SK-N-SH (cell line): ENCODE results near the gene FASTKD2. TPM values are rescaled to one million over a fixed set of nuclear protein-coding genes. Genes with fewer than 3 reads are reported as not detected.

Source experiments
- CTCF ChIA-PET: fragments of 300-600, 350-600 bp; formaldehyde crosslinking; extraction: SDS; loops from one replicate; lab custom pipeline; 2021; lab: Yijun Ruan, JAX
- POLR2A ChIA-PET: fragments of 350-600 bp; sonication (Branson Sonifier 250); formaldehyde crosslinking; extraction: SDS; loops from one replicate; lab custom pipeline; 2020; ENCODE audit warnings: antibody characterized with exemption, inconsistent platforms; lab: Yijun Ruan, JAX
- DNase-seq: peaks from one replicate; pipeline ENCODE4 v3.0.0; 2012
- H2AFZ ChIP-seq: fragments of 200-600 bp; sonication (generic); 2 replicates; pipeline ENCODE4 v1.8.1; 2016; ENCODE audit warnings: antibody characterized with exemption, mild to moderate bottlenecking, low read depth
- H3F3A ChIP-seq: fragments of 200-600 bp; sonication (generic); replicated peaks from 2 replicates; pipeline ENCODE3; 2016; ENCODE audit warnings: antibody characterized with exemption, mild to moderate bottlenecking; ENCODE audit not compliant: insufficient read depth
- H3K27ac ChIP-seq, 2 experiments: fragments of 200-500 bp in 1 of 2; fragments of 200-600 bp in 1 of 2; sonication (Bioruptor generic) in 1 of 2; sonication (generic), shearing (Covaris generic) in 1 of 2; 2 replicates each; pipeline versions ENCODE4 v1.5.1 to v1.6.1; 2014 to 2016; ENCODE audit warnings: low read depth in 2 of 2, inconsistent platforms in 1 of 2, low read length in 1 of 2, mild to moderate bottlenecking in 1 of 2, mixed read lengths in 1 of 2
- H3K27me3 ChIP-seq: fragments of 200-600 bp; sonication (generic), shearing (Covaris generic); 2 replicates; pipeline ENCODE4 v1.6.1; 2016; ENCODE audit warnings: mixed run types; ENCODE audit not compliant: insufficient read depth
- H3K36me3 ChIP-seq, 2 experiments: fragments of 200-500 bp in 1 of 2; fragments of 200-600 bp in 1 of 2; sonication (Bioruptor generic) in 1 of 2; sonication (generic) in 1 of 2; replicated peaks in 1 of 2; 2 replicates each; pipeline versions ENCODE3 to v1.5.1; 2014 to 2016; ENCODE audit warnings: low read length in 1 of 2, mild to moderate bottlenecking in 1 of 2; ENCODE audit not compliant: insufficient read depth in 2 of 2, control insufficient read depth in 1 of 2
- H3K4me1 ChIP-seq, 2 experiments: fragments of 200-500 bp in 1 of 2; fragments of 200-600 bp in 1 of 2; sonication (Bioruptor generic) in 1 of 2; sonication (generic), shearing (Covaris generic) in 1 of 2; 2 replicates each; pipeline versions ENCODE4 v1.5.1 to v1.6.1; 2014 to 2016; ENCODE audit warnings: low read depth in 1 of 2, low read length in 1 of 2, mixed run types in 1 of 2; ENCODE audit not compliant: insufficient read depth in 2 of 2, control insufficient read depth in 1 of 2
- H3K4me2 ChIP-seq: fragments of 200-600 bp; sonication (generic), shearing (Covaris generic); 2 replicates; pipeline ENCODE4 v1.6.1; 2017; ENCODE audit warnings: mixed run types
- H3K4me3 ChIP-seq, 2 experiments: fragments of 200-500 bp in 1 of 2; fragments of 200-600 bp in 1 of 2; sonication (Bioruptor generic) in 1 of 2; sonication (generic), shearing (Covaris generic) in 1 of 2; 2 replicates each; pipeline versions ENCODE4 v1.5.1 to v1.8.1; 2014 to 2016; ENCODE audit warnings: low read depth in 2 of 2, inconsistent platforms in 1 of 2, low read length in 1 of 2, mild to moderate bottlenecking in 1 of 2, mixed read lengths in 1 of 2, moderate library complexity in 1 of 2
- H3K79me2 ChIP-seq: fragments of 200-600 bp; sonication (generic); 2 replicates; pipeline ENCODE4 v1.8.1; 2017; ENCODE audit warnings: mild to moderate bottlenecking; ENCODE audit not compliant: insufficient read depth
- H3K9ac ChIP-seq: fragments of 200-600 bp; sonication (generic); 2 replicates; pipeline ENCODE4 v1.6.1; 2017; ENCODE audit warnings: mixed run types
- H3K9me2 ChIP-seq: fragments of 200-600 bp; sonication (generic); 2 replicates; pipeline ENCODE4 v1.6.1; 2017; ENCODE audit warnings: mixed run types
- H3K9me3 ChIP-seq: fragments of 200-600 bp; sonication (generic); 2 replicates; pipeline ENCODE4 v1.6.1; 2017; ENCODE audit warnings: mixed run types, mild to moderate bottlenecking, moderate library complexity
- H4K20me1 ChIP-seq: fragments of 200-600 bp; sonication (generic); 2 replicates; pipeline ENCODE4 v1.6.1; 2017; ENCODE audit warnings: mild to moderate bottlenecking, mixed run types; ENCODE audit not compliant: insufficient read depth
- CHD2 ChIP-seq: fragments of 150-350 bp; IDR thresholded peaks from 2 replicates; pipeline ENCODE4 v1.6.1; 2018; ENCODE audit warnings: low read length; ENCODE audit not compliant: partially characterized antibody
- EP300 ChIP-seq, 2 experiments: IDR thresholded peaks; 2 replicates each; pipeline versions ENCODE4 v1.4.0 to v1.6.1; 2012; ENCODE audit warnings: borderline replicate concordance in 1 of 2, low read depth in 1 of 2, low read length in 1 of 2
- FOXJ3 ChIP-seq: sonication (generic); formaldehyde crosslinking; IDR thresholded peaks from 2 replicates; pipeline ENCODE4 v1.5.1; 2020; ENCODE audit warnings: mild to moderate bottlenecking, missing genetic modification reagents
- POLR2AphosphoS5 ChIP-seq: IDR thresholded peaks from 2 replicates; pipeline ENCODE4 v1.6.1; 2012; ENCODE audit warnings: low read depth, low read length
- RAD21 ChIP-seq: IDR thresholded peaks from 2 replicates; pipeline ENCODE4 v1.6.1; 2012; ENCODE audit warnings: mild to moderate bottlenecking, low read length
- RCOR1 ChIP-seq: fragments of 150-350 bp; IDR thresholded peaks from 2 replicates; pipeline ENCODE4 v1.6.1; 2017; ENCODE audit warnings: antibody characterized with exemption, low read length
- RFX5 ChIP-seq: IDR thresholded peaks from 2 replicates; pipeline ENCODE4 v1.6.1; 2012; ENCODE audit warnings: mild to moderate bottlenecking, improper control_type of control experiment, low read length
- TAF1 ChIP-seq: IDR thresholded peaks from 2 replicates; pipeline ENCODE4 v1.6.1; 2012; ENCODE audit warnings: low read depth, mild to moderate bottlenecking, low read length, moderate library complexity, borderline replicate concordance
- TCF12 ChIP-seq: IDR thresholded peaks from 2 replicates; pipeline ENCODE4 v1.4.0; 2012
- WGBS: methylation state at CpG from one replicate; pipeline ENCODE4 v1.1.6; 2017; ENCODE audit warnings: low lambda C conversion rate; 5-methylcytosine and 5-hydroxymethylcytosine counted together
- polyA plus RNA-seq, 3 experiments: library from polyadenylated mRNA; depleted of rRNA; stranded (reverse); fragments of >200 nt; gene quantifications; 2 replicates each; pipeline ENCODE4 v1.2.3, GENCODE V29; 2012
- TF ChIP-seq, protein P1 (sequence below): IDR thresholded peaks from 2 replicates; pipeline ENCODE4 v1.6.1; 2012; ENCODE audit warnings: mild to moderate bottlenecking, low read depth, low read length, moderate library complexity
- TF ChIP-seq, protein P2 (sequence below): IDR thresholded peaks from 2 replicates; pipeline ENCODE4 v1.4.0; 2012; ENCODE audit warnings: low read depth, borderline replicate concordance

The FASTKD2 gene
- polyA plus RNA-seq, 1 of the 3 experiments (the other 2 are of a cell fraction) = 15.1 TPM

DNA sequence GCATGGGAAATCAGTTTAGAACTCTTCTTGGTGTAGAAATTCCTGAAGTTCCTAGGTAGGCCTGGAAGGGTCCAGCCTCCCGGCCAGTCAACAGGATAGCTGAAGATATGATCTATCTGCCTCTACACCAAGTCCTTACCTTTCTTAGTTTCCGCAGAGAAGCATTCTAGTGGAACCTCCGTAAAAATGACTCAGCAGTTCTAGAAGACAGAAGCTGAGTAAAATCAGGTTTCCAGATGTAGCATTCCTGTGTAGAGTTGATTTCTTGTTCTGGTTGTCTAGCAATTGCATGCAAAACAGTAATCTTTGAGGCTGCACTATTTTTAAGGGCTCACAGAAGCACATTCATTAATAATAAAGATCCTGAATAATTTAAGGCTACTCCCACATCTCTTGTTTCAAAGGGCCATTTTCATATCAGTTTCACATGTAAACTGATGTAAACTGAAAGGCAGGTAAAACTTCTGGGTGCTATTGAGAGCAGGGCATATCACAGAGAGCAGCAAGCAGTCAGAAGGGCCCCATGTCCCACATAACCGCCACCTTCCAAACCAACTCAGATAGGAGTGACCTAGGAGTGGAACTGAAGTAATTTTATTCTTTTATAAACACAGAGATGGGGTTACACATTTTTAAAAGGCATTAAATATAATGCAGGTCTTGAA lies 44.0 kb upstream of the FASTKD2 start:
- H4K20me1 ChIP-seq = no peaks in the 10 kb centered on the region
- H3K9ac ChIP-seq = no peak overlapping the region
- 69% methylated on average over 4 of the region's 4 CpGs for WGBS
- POLR2A ChIA-PET = no interaction called here
- peaks cover 0 to 7% of the 10 kb centered on the region in 2 experiments; a peak in 1 of 4 replicates for H3K4me1 ChIP-seq
- no peak overlapping the region for H3K4me2 ChIP-seq
- H3K27me3 ChIP-seq = no peaks in the 10 kb centered on the region
- H3K9me3 ChIP-seq = no peaks in the 10 kb centered on the region
- DNase-seq = no peak
- H3K4me3 ChIP-seq = no peak overlapping the region
- H2AFZ ChIP-seq = no peak overlapping the region
- no peaks in the 10 kb centered on the region for H3K36me3 ChIP-seq
- no peaks in the 10 kb centered on the region for H3K79me2 ChIP-seq
- no peaks in the 10 kb centered on the region for H3K9me2 ChIP-seq
- CTCF ChIA-PET = no interaction called here
- H3K27ac ChIP-seq = no peak overlapping the region
- TF ChIP-seq TCF12 = no peak
- no peak for TF ChIP-seq RCOR1
- TF ChIP-seq TAF1 = no peak
- TF ChIP-seq, protein P1, sequence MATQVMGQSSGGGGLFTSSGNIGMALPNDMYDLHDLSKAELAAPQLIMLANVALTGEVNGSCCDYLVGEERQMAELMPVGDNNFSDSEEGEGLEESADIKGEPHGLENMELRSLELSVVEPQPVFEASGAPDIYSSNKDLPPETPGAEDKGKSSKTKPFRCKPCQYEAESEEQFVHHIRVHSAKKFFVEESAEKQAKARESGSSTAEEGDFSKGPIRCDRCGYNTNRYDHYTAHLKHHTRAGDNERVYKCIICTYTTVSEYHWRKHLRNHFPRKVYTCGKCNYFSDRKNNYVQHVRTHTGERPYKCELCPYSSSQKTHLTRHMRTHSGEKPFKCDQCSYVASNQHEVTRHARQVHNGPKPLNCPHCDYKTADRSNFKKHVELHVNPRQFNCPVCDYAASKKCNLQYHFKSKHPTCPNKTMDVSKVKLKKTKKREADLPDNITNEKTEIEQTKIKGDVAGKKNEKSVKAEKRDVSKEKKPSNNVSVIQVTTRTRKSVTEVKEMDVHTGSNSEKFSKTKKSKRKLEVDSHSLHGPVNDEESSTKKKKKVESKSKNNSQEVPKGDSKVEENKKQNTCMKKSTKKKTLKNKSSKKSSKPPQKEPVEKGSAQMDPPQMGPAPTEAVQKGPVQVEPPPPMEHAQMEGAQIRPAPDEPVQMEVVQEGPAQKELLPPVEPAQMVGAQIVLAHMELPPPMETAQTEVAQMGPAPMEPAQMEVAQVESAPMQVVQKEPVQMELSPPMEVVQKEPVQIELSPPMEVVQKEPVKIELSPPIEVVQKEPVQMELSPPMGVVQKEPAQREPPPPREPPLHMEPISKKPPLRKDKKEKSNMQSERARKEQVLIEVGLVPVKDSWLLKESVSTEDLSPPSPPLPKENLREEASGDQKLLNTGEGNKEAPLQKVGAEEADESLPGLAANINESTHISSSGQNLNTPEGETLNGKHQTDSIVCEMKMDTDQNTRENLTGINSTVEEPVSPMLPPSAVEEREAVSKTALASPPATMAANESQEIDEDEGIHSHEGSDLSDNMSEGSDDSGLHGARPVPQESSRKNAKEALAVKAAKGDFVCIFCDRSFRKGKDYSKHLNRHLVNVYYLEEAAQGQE = no peak
- no peak for TF ChIP-seq EP300 (IDR thresholded peaks at IDR 0.05; ENCODE audit: borderline replicate concordance in 1 of 2, low read depth in 1 of 2, low read length in 1 of 2)
- TF ChIP-seq, protein P2, sequence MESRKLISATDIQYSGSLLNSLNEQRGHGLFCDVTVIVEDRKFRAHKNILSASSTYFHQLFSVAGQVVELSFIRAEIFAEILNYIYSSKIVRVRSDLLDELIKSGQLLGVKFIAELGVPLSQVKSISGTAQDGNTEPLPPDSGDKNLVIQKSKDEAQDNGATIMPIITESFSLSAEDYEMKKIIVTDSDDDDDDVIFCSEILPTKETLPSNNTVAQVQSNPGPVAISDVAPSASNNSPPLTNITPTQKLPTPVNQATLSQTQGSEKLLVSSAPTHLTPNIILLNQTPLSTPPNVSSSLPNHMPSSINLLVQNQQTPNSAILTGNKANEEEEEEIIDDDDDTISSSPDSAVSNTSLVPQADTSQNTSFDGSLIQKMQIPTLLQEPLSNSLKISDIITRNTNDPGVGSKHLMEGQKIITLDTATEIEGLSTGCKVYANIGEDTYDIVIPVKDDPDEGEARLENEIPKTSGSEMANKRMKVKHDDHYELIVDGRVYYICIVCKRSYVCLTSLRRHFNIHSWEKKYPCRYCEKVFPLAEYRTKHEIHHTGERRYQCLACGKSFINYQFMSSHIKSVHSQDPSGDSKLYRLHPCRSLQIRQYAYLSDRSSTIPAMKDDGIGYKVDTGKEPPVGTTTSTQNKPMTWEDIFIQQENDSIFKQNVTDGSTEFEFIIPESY = no peak
- TF ChIP-seq RFX5 = no peak
- TF ChIP-seq POLR2AphosphoS5 = no peak
- no peak for TF ChIP-seq RAD21
- H3F3A ChIP-seq = no peaks in the 10 kb centered on the region

DNA sequence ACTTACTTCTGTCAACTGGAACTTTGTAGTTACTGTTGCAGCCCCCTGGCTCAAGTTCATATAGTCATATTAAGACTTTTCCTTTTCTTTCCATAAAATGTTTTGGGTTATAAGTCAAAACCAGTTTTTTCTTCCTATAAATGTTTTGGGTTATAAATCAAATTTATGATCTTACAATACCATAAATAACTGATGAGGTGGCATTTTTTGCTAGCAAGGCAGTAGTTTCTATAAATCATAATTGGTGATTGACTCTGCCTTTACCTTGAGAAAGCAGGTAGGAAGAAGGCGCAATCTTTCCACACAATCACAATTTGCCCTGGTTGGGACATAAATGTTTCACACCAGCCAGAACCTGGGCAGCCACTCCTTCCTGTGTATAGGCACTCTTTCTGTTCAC lies 42.1 kb upstream of the FASTKD2 start:
- Histone ChIP-seq H3K27ac (no peak overlapping the region), H2AFZ (no peak overlapping the region), H3K36me3 (no peaks in the 10 kb centered on the region), H3K9me2 (no peaks in the 10 kb centered on the region), H3F3A (no peaks in the 10 kb centered on the region), H3K79me2 (no peaks in the 10 kb centered on the region), H3K27me3 (no peaks in the 10 kb centered on the region), H3K9ac (no peak overlapping the region), H3K9me3 (no peaks in the 10 kb centered on the region), H3K4me2 (no peak overlapping the region), H3K4me3 (no peak overlapping the region), H4K20me1 (no peaks in the 10 kb centered on the region), H3K4me1 (no peaks in the 10 kb centered on the region)
- ChIA-PET CTCF (no interaction called here), POLR2A (no interaction called here)
- WGBS = 37% methylated on average over 1 of the region's 1 CpG
- TF ChIP-seq TCF12 (no peak), FOXJ3 (CRISPR knock-in tag) (no peak), CHD2 (no peak)
- no peak for DNase-seq
